GM19455 (cell line): ENCODE results near the gene SLC35B4.
"Not testable (repeated sequence)": the region's sequence is repeated elsewhere in the genome, so short reads cannot be mapped to it uniquely, and the experiment has no call there.

Source experiments
- ATAC-seq: cut with Tn5 transposase; IDR thresholded peaks from one replicate; pipeline ENCODE4 v1.9.1; 2021; ENCODE audit not compliant: unreplicated experiment

Gene SLC35B4

GRCh38 chr7:134295982-134296381 lies 20.7 kb downstream of the SLC35B4 start:
- not testable (repeated sequence) for ATAC-seq

DNA sequence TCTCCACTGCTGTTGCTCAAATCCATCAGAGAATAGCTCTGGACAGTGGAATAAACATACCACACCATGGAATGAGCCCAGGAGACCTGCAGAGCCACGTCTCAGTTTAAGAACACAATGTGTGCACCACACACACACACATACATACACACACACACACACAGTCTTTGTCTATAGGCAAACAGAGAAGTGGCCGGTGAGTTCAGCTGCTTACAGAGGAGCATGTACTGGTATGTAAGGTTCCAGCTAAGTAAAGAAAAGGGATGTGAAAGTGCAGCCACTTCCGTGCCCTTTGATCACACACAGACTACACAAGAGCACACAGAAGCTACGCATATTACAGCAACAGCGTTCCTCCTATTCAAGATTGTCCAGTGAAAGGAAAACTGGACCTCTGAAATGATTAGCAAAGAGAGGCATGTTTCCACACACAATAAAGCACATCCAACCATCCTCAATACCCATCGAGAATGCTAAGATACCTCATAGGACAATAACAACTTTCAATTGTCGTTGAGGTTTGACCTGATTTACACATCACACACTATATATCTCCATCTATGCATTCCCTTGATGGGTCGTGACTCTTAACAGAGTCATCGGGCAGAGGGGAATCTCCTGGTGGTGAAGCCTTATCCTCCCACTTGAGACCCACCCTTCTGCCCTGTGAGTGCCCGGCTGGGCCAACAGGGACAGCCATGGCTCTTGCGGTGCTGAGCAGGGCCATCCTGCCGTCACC lies 23.6 kb downstream of the SLC35B4 start:
- peak; percentile 100 for ATAC-seq

- ATAC-seq = no peak
These were observed 26.4 kb downstream of the SLC35B4 start for GRCh38 chr7:134290286-134290685.

- ATAC-seq = no peak
These were observed 26.9 kb downstream of the SLC35B4 start for GRCh38 chr7:134289841-134290240.

DNA sequence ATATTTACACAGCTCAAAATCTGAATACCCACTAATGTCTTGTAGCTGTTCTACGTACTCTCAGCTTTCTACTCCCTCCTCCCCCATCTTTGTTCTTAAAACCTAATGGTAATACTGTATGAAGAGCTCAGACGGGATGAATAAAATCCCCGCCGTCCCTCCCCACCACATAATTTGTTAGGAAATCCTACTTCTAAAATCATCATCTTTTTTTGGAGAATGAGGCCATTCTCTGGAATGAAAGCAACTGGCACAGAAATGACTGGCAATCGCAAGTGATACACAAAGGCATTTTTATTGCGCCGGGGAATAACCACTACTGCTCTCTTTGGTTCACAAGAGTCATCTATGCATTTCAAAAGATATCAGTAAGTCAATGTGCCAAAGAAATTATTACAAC lies 27.3 kb downstream of the SLC35B4 start:
- ATAC-seq = no peak

DNA sequence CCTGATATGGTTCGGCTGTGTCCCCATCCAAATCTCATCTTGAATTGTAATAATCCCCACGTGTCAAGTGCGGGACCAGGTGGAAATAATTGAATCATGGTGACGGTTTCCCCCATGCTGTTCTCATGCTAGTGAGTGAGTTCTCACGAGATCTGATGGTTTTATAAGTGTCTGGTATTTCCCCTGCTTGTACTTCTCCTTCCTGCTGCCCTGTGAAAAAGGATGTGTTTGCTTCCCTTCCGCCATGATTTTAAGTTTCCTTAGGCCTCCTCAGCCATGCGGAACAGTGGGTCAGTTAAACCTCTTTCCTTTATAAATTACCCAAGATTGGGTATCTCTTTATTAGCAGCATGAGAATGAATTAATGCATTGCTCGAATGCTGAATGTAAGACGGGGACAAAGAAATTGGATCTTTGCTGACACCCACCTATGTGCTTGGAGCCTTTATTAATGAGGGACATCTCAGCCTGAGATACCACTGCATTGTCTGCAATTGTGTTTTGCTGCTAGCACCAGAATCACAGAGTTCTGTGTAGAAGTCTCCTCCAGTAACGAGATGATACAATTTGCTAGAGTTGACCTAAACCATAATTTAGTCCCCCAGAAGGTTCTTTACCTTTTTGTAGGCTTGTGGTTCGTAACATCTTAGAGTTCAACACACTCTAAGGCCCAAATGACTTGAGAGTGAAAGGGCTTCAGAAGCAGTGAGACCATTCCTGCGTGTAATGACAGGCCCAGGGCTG lies 28.6 kb downstream of the SLC35B4 start:
- no peak for ATAC-seq

GRCh38 chr7:134284952-134285351 lies 31.8 kb downstream of the SLC35B4 start:
- no peak for ATAC-seq

DNA sequence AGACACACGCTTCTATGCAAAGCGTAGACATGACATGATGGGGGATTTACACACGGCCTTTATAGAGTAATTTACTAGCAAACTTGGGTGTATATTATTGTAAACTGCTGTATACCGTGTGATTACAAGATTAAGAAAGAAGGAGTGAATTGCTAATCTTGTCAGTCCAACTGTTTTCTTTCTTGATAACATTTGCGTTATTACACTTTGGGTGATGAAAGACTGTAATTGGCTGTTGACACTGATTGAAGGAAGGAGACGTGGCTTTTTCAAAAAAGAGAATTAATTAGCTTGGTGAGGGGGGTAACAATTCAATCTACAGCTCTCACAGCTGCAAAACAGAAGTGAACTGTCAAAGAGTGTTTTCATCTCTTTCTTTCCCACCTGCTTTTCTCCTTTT lies 32.7 kb downstream of the SLC35B4 start:
- no peak for ATAC-seq

- no peak for ATAC-seq
These were observed 36.2 kb downstream of the SLC35B4 start for GRCh38 chr7:134280508-134280907.

GRCh38 chr7:134279898-134280297 lies 36.8 kb downstream of the SLC35B4 start:
- no peak for ATAC-seq

- no peak for ATAC-seq
These were observed 37.4 kb downstream of the SLC35B4 start for GRCh38 chr7:134279336-134279735.

GRCh38 chr7:134278502-134279153 lies 38.1 kb downstream of the SLC35B4 start:
- ATAC-seq = no peak

- ATAC-seq = no peak
These were observed 39.8 kb downstream of the SLC35B4 start for GRCh38 chr7:134276951-134277350.

GRCh38 chr7:134262322-134262721 lies 54.4 kb downstream of the SLC35B4 start:
- no peak for ATAC-seq

DNA sequence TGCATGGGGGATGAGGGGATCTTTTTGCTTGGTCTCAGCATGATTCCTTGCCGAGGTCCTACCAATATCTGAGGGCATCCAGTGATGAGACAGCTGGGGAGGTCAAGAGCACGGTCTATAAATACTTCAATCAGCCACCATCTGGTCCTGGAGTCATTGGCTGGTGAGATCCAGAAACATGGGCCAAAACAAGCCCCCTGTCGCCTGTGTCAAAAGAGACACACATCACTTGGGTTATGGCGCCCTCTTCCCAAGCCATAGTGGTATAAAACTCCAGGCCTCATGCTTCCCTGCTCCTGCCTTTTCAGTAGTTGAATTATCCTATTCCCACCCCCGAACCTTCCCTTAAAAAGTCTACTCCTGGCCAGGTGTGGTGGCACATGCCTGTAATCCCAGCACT lies 60.9 kb downstream of the SLC35B4 start:
- ATAC-seq = no peak

GRCh38 chr7:134254311-134254710 lies 62.4 kb downstream of the SLC35B4 start:
- ATAC-seq = no peak

- ATAC-seq = no peak
These were observed 68.5 kb downstream of the SLC35B4 start for GRCh38 chr7:134248196-134248595.

- no peak for ATAC-seq
These were observed 70.0 kb downstream of the SLC35B4 start for GRCh38 chr7:134246761-134247160.

- ATAC-seq = no peak
These were observed 70.4 kb downstream of the SLC35B4 start for GRCh38 chr7:134246347-134246746.

GRCh38 chr7:134245253-134245652 lies 71.5 kb downstream of the SLC35B4 start:
- no peak for ATAC-seq
